GM21529 (cell line): ENCODE results near the gene SC5D.

Experiments used
- ATAC-seq: cut with Tn5 transposase; IDR thresholded peaks from one replicate; pipeline ENCODE4 v1.9.1; 2021; ENCODE audit not compliant: unreplicated experiment

SC5D gene

DNA sequence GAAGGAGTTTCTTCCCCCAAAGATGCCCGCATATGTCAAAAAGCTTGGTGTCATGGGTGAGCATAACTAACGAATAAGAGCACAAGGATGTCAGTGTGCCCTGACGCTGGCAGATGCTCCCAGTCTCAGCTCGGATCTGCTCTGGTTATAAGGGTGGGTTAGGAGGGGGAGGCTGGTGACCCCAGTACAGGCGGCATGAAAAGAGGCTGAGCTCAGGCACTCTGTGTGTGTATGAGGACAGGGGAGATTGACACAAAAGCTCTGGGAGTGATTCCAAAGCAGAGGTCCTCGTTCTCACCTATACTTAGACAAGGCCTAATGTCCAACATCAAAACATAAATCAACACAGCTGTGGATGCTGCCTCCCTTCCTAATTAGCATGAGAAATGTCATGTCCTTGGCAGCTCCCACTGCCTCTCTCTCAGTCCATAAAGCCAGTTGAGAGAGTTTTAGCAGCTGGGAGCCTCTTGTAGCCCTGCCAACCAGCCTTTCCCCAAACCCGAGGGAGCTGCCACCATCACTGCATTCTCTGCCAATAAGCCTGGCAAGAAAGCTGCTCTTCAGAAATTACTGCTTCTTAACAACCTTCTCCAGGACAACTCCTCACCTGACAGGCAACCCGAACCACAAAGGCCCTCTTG is 59.8 kb downstream of the SC5D start:
- no peak for ATAC-seq

DNA sequence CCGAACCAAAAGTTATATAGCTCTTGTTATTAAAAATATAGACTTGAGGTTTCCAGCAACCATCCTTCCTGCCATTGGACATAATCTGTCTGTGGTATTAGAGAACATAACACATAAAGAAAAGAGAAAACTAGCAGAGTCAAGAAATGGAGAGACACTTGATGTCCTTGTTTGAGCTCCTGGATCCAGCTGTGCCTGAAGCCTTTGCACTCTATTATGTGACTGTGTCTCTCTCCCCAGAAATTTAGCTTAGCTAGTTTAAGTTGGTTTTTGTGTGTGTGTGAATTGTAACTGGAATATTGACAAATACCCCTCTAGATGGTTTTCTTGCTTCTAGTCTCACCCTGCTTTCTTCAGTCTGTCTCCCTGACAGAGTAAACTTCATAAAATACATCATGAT is 61.6 kb downstream of the SC5D start:
- no peak for ATAC-seq

DNA sequence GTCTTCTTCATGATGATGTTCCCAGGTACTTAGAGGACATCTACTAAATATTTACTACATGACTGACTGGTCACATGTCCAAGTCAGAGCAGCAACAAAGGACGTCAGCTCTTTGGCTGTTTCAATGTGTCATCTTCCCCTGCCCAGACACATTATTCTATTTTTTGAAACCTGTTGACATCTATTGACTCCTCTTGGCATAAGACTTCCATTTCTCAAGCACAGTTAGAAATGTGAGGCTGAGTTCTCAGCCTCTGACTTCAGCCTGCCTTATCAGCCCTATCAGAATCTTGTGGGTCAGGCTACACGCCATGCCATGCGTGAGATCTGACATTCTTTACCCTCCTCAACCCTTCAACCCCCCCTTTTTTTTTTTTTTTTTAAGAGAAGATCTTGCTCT is 63.8 kb downstream of the SC5D start:
- no peak for ATAC-seq
